Limb (tissue), 2 donors: ENCODE results near the gene MIEF1.

Experiments
- DNase-seq, 2 donors: peaks; one replicate each; pipeline ENCODE4 v3.0.0-alpha.2; 2016; ENCODE audit errors: extremely low spot score in 2 of 2

MIEF1 gene

DNA sequence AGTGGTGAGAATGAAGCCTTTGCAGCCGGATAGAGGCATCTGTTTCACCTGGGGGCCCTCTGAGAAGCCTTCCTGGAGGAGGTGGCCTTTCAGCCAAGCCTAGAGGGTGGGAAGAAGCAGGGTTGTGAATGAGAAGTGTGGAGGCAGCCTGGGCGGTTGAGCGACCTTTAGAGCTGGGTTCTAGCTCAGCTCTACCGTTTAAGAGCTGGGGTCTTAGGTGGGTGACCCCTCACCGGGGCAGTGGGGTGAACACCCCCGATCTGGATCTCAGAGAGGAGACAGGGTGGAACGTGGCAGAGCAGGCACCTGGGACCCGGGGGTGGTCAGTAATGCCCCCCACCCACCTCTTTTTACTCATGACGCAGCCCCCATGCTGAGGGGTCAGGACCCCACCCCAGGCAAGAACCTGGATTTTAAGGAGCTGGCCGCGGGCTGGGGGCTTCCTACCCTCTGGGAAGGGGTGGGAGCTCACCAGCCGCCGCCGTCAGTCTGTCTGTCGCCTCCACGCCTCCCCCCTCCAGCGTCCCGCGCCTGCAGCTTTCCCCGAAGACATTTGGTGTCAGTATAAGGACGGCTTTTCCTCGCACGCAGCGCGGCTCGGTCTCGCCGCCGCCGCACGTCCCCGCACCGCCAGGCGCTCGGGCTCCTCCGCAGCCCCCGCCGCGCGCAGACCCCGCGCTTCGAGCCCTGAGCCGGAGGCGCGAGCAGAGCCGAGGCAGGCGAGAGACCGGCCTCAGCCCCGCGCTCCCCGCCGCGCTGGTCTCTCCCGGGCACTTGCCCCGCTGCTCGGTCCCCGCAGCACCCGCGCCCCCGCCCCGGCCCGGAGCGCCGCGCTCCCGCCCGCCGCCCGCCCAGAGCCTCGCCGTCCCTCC is 55.1 kb downstream of the MIEF1 start:
- DNase-seq: peak in 1 of 2 donors; percentile 67

DNA sequence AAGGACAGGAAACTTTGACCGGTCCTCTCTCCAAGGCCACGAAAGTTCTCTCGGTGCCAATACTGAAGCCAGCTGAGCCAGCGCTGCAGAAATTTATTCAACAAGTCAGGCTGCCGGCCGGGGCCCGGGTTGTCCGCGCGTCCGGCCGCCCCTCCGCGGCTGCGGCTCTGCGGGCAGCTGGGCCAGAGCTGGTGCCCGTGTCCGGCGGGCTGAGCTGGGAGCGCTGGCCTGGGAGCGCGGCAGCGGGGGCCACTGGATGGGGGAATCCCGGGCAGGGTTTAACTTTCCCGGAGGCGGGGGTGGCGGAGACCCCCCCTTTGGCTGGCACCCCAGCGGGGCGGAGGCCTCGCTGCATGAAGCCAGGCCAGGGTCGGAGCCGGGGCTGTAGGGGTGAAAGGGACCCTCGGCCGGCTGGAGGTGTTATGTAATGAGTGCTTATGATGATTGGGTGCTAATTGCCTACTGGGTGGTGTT is 56.2 kb downstream of the MIEF1 start:
- no peak for DNase-seq

DNA sequence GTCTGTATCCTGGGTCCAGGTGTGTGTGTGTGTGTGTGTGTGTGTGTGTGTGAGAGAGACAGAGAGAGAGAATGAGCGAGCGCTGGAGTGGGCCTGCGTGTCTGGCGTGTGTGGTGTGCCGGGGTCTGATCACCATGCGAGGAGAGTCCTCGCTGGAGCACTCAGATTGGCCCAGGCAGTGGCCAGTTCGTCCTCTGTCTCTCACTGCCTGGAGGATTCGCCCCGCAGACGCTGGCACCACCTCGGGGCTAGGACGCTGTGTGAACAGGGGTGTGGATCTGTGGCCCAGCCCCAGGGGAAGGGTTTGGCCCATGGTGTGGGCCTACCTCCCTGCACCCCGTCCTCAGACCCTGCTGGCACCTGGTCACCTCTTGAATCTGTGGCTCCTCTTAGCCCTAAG is 56.9 kb downstream of the MIEF1 start:
- DNase-seq: no peak

DNA sequence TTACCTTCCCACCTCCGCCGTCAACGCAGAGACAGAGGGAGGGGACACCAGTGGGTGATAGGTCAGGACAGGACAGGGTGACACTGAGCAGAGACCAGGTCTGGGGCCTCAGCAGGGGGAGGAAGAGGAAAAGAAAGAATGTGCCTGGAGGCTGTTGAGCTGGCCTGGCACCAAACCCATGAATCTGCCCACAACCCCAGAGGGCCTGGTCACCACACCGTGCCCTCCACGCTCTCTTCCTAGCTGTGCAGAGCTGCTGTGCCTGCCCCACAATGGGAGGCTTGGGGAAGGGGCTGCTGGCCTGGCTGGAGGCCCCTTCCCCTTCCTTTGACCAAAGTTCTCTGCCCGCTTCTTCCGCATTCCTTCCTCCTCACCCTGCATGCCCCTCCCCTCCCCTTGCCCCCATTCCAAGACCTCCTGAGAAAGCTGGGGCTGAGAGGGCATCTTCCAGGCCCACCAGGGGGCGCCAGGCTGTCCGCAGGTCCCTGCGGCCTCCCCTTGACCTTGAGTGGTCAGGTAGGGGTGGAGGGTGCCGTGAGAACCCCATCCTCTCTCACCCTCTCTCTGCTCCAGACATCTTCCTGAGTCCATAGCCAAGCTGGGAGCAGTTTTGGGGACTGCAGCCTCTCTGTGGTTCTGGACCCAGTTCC is 57.5 kb downstream of the MIEF1 start:
- no peak for DNase-seq

DNA sequence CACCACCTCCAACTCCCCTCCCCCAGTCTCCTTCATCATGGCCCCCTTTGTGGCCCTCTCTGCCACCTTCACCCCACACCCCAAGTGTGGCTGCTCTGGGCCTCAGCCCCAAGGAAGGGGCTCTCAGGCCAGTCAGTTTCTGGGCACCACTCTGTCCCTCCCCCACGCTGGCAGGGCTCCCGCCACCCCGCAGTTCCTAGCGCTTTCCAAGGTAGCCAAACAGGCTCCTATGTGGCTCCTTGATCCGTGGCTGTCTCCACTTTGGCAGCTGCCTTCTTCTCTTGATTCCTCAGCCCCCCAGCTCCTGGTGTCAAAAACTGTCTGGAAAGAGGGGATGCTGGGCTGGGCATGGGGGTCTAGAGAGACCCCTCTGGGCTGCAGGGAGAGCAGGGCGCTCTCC is 58.0 kb downstream of the MIEF1 start:
- DNase-seq: no peak

DNA sequence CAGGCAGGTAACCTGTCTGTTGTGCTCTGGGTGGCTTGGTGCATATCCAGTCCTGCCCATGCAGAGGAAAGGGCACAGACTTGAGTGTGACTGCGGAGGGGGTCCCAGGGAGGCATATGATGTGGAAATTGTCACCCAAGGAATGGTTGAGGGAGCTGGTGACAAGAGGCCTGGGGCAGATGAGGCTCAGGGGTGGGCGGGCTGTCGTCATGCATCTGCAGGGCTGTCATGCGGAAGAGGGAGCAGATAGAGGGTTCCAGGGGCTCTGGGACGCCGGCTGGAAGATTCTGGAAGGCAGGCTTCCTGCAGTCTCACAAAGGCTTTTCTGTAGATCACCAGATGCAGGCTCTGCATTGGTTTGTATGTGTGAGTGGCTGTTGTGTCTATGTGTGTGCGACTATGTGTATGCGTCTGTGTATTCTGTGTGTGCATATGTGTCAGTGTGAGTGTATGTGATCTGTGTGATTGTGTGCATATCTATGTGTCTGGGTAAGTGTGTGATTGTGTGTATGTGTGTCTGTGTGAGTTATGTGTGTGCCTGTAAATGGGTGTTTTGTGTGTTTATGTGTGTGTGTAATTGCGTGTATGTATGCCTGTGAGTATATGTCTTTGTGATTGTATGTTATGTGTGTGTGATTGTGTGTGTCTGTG is 60.9 kb downstream of the MIEF1 start:
- no peak for DNase-seq

DNA sequence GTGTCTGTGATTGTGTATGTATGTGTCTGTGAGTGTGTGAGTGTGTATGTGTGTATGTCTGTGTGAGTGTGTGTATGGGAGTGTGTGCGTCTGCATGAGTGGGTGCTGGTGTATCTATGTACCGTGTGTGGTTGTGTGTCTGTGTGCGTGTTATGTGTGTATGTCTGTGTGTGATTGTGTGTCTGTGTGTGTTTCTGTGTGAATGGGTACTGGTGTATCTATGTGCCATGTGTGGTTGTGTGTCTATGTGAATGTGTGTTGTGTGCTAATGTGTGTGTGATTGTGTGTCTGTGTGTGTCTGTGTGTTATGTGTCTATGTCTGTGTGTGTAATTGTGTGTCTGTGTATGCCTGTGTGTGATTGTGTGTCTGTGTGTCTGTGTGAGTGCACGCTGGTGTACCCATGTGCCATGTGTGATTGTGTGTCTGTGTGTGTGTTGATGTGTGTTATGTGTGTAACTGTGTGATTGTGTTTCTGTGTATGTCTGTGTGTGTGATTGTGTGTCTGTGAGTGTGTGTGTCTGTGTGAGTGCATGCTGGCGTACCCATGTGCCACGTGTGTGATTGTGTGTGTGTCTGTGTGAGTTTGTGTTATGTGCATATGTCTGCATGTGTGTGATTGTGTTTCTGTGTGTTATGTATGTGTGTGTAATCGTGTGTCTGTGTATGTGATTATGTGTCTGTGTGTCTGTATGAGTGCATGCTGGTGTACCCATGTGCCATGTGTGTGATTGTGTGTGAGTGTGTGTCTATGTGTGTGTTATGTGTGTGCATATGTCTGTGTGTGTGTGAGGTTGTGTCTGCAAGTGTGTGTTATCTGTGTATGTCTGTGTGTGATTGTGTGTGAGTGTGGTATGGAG is 61.7 kb downstream of the MIEF1 start:
- no peak for DNase-seq

DNA sequence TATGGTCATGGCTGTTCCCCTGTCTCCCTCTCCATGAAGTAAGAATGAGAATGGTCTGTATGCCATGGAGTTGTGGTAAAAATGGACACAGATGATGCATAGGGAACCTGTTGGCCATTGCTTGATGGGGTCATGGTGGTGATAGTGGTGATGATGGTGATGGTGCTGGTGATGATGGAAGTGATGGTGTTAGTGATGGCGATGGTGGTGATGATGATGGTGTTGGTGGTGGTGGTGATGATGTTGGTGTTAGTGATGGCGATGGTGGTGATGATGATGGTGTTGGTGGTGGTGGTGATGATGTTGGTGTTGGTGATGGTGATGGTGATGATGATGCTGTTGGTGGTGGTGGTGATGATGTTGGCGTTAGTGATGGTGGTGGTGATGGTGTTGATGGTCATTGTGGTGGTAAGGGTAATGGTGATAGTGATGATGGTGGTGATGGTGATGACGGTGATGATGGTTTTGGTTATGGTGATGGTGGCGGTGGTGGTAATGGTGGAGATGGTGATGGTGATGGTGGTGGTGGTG is 63.4 kb downstream of the MIEF1 start:
- DNase-seq: no peak

DNA sequence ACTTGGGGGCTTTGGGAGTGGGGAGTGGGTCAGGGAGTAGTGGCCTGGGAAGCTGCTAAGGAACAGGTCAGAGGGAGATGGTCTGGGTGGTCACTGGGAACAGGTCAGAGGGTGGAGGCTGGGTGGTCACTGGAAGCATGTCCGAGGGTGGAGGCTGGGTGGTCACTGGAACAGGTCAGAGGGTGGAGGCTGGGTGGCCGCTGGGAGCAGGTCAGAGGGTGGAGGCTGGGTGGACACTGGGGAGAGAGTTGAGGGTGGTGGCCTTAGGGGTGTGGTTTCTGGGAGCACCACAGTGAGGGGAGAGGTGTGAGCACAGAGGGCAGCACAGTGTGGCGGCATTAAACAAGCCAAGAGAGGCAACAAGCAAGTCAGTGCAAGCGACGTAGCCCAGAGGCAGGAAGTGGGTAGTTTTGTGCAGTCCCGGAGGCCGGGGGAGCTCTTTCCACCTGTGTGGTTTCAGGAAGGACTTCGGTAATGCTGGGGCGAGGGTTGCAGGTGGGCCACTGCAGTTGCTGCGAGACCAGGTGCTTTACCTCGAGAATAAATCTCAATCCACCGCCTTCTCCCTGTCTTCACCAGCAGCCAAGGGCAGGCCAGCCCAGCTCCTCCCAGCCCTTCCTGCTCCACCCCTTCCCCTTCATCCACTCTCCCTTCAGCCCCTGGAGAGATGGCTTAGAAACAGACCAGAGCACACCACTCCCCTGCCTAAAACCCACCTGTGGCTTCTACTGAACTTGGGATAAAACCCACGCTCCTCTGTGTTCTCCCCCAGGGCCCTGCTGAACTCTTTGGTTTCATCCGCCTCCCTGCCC is 65.3 kb downstream of the MIEF1 start:
- DNase-seq: no peak
